OCI-LY1 (cell line): Measurements from ENCODE around the gene TIMM22.

Experiments used
- H2AFZ ChIP-seq: fragments of 200-600 bp; sonication (generic), shearing (Covaris generic); 2 replicates; pipeline ENCODE4 v1.6.0; 2014; ENCODE audit warnings: antibody characterized with exemption, mild to moderate bottlenecking, low read length
- H3F3A ChIP-seq: fragments of 200-600 bp; sonication (generic), shearing (Covaris generic); 2 replicates; pipeline ENCODE4 v1.6.0; 2014; ENCODE audit warnings: mild to moderate bottlenecking, antibody characterized with exemption, low read length, moderate library complexity; ENCODE audit not compliant: insufficient read depth
- H3K27ac ChIP-seq: fragments of 200-600 bp; sonication (generic); 2 replicates; pipeline ENCODE4 v1.5.1; 2014; ENCODE audit warnings: low read length, mixed run types, mild to moderate bottlenecking, low read depth; ENCODE audit not compliant: poor library complexity, severe bottlenecking
- H3K27me3 ChIP-seq: fragments of 200-600 bp; sonication (generic); 2 replicates; pipeline ENCODE4 v1.6.0; 2014; ENCODE audit warnings: antibody characterized with exemption, mild to moderate bottlenecking, low read length, moderate library complexity; ENCODE audit not compliant: insufficient read depth
- H3K36me3 ChIP-seq: fragments of 200-600 bp; sonication (generic); 2 replicates; pipeline ENCODE4 v1.6.1; 2014; ENCODE audit warnings: mild to moderate bottlenecking, antibody characterized with exemption, low read length, moderate library complexity, mixed read lengths; ENCODE audit not compliant: insufficient read depth
- H3K4me1 ChIP-seq: fragments of 200-600 bp; sonication (generic); 2 replicates; pipeline ENCODE4 v1.5.1; 2014; ENCODE audit warnings: mild to moderate bottlenecking, low read length, moderate library complexity; ENCODE audit not compliant: insufficient read depth, severe bottlenecking
- H3K4me2 ChIP-seq: fragments of 200-600 bp; sonication (generic), shearing (Covaris generic); 2 replicates; pipeline ENCODE4 v1.6.1; 2014; ENCODE audit warnings: low read length
- H3K4me3 ChIP-seq: fragments of 200-600 bp; sonication (generic); 2 replicates; pipeline ENCODE4 v1.5.1; 2014; ENCODE audit warnings: low read length, low read depth, mild to moderate bottlenecking, mixed read lengths; ENCODE audit not compliant: poor library complexity, severe bottlenecking
- H3K79me2 ChIP-seq: fragments of 200-600 bp; shearing (Covaris generic); 2 replicates; pipeline ENCODE4 v1.6.1; 2016; ENCODE audit warnings: mixed run types, low read length, mixed read lengths; ENCODE audit not compliant: insufficient read depth
- H3K9ac ChIP-seq: fragments of 200-600 bp; sonication (generic), shearing (Covaris generic); 2 replicates; pipeline ENCODE4 v1.6.1; 2014; ENCODE audit warnings: mild to moderate bottlenecking, low read length, mixed read lengths
- H3K9me2 ChIP-seq: fragments of 200-600 bp; sonication (generic), shearing (Covaris generic); 2 replicates; pipeline ENCODE4 v1.6.1; 2014; ENCODE audit warnings: low read depth, mild to moderate bottlenecking, low read length, mixed read lengths
- H3K9me3 ChIP-seq: fragments of 200-600 bp; shearing (Covaris generic); 2 replicates; pipeline ENCODE4 v1.6.1; 2014; ENCODE audit warnings: low read length, mixed read lengths
- H4K20me1 ChIP-seq: fragments of 200-600 bp; sonication (generic), shearing (Covaris generic); 2 replicates; pipeline ENCODE4 v1.6.0; 2016; ENCODE audit warnings: mild to moderate bottlenecking, low read length; ENCODE audit not compliant: insufficient read depth
- CTCF ChIP-seq: fragments of 200-600 bp; sonication (generic), shearing (Covaris generic); IDR thresholded peaks from 2 replicates; pipeline ENCODE4 v1.5.1; 2017; ENCODE audit warnings: mild to moderate bottlenecking, antibody characterized with exemption, low read length, moderate library complexity, mixed read lengths
- EZH2 ChIP-seq: fragments of 200-600 bp; sonication (generic), shearing (Covaris generic); IDR thresholded peaks from 2 replicates; pipeline ENCODE4 v1.8.0; 2017; ENCODE audit warnings: borderline replicate concordance, mixed run types, mild to moderate bottlenecking, antibody characterized with exemption, low read length, moderate library complexity, mixed read lengths

Gene TIMM22

GRCh38 chr17:1018547-1018946 is 21.6 kb downstream of the TIMM22 start:
- Histone ChIP-seq H3F3A (no peaks in the 10 kb centered on the region), H3K4me1 (no peaks in the 10 kb centered on the region), H3K9me3 (no peaks in the 10 kb centered on the region), H3K79me2 (no peaks in the 10 kb centered on the region), H3K27ac (no peak overlapping the region), H3K36me3 (no peaks in the 10 kb centered on the region), H2AFZ (no peak overlapping the region), H3K9me2 (no peaks in the 10 kb centered on the region), H3K4me3 (no peak overlapping the region), H4K20me1 (no peaks in the 10 kb centered on the region), H3K27me3 (no peaks in the 10 kb centered on the region), H3K9ac (no peak overlapping the region), H3K4me2 (no peak overlapping the region)
- TF ChIP-seq CTCF (no peak), EZH2 (no peak)

- Histone ChIP-seq H3K9me3 (no peaks in the 10 kb centered on the region), H3K9me2 (no peaks in the 10 kb centered on the region), H4K20me1 (no peaks in the 10 kb centered on the region), H3K36me3 (no peaks in the 10 kb centered on the region), H3F3A (no peaks in the 10 kb centered on the region), H3K27me3 (no peaks in the 10 kb centered on the region), H3K4me3 (no peak overlapping the region), H3K4me1 (no peaks in the 10 kb centered on the region), H3K79me2 (no peaks in the 10 kb centered on the region), H2AFZ (no peak overlapping the region), H3K27ac (no peak overlapping the region), H3K4me2 (no peak overlapping the region), H3K9ac (no peak overlapping the region)
- TF ChIP-seq CTCF (no peak), EZH2 (no peak)
Measured at GRCh38 chr17:1019451-1019850, 22.5 kb downstream of the TIMM22 start.

GRCh38 chr17:1021147-1021546 is 24.2 kb downstream of the TIMM22 start:
- Histone ChIP-seq H2AFZ (no peak overlapping the region), H3K9me2 (no peaks in the 10 kb centered on the region), H3K4me2 (no peak overlapping the region), H3K79me2 (no peaks in the 10 kb centered on the region), H3K4me1 (no peaks in the 10 kb centered on the region), H3K27me3 (no peaks in the 10 kb centered on the region), H3K4me3 (no peak overlapping the region), H3F3A (no peaks in the 10 kb centered on the region), H3K9me3 (no peaks in the 10 kb centered on the region), H3K36me3 (no peaks in the 10 kb centered on the region), H4K20me1 (no peaks in the 10 kb centered on the region), H3K27ac (no peak overlapping the region), H3K9ac (no peak overlapping the region)
- TF ChIP-seq CTCF, result no peak
- TF ChIP-seq EZH2, result no peak
